GM12878 (cell line): ENCODE measurements around the gene FBXL7. TPM values are rescaled to one million over a fixed set of nuclear protein-coding genes. Genes with fewer than 3 reads are reported as not detected.

Experiments
- ATAC-seq: fragments of 200-7000 bp; cut with Tn5 transposase; 3 replicates; pipeline ENCODE4 v1.9.1; 2020; ENCODE audit warnings: mild to moderate bottlenecking, moderate library complexity
- BruUV-seq: library from RNA; stranded (reverse); fragments of 400-500 nt; replicated peaks from 2 replicates; lab custom pipeline; 2021; lab: Mats Ljungman, UMichigan
- CTCF ChIA-PET: fragments of 300-600 bp; sonication (Branson Sonifier 250); formaldehyde crosslinking; extraction: SDS; loops from one replicate; lab custom pipeline; 2021; ENCODE audit warnings: inconsistent platforms; lab: Yijun Ruan, JAX
- POLR2A ChIA-PET: fragments of 350-600 bp; formaldehyde crosslinking; extraction: SDS; loops from one replicate; lab custom pipeline; 2021; ENCODE audit warnings: inconsistent platforms; lab: Charles Lee
- RAD21 ChIA-PET: fragments of 300-600 bp; sonication (Branson Sonifier 250); formaldehyde crosslinking; loops from one replicate; lab custom pipeline; 2023; ENCODE audit warnings: antibody characterized with exemption; ENCODE audit not compliant: unreplicated experiment; lab: Charles Lee
- SMC1A ChIA-PET: fragments of 300-600 bp; sonication (Branson Sonifier 250); formaldehyde crosslinking; loops from one replicate; lab custom pipeline; 2023; ENCODE audit not compliant: unreplicated experiment, uncharacterized antibody; lab: Charles Lee
- DNase-seq: peaks from one replicate; pipeline ENCODE4 v3.0.0-alpha.2; 2011; ENCODE audit warnings: low read depth, low spot score
- FAIRE-seq: peaks from 3 replicates; lab custom pipeline; 2011; peaks lifted over from hg19 to GRCh38; lab: Jason Lieb, UNC
- H2AFZ ChIP-seq: 2 replicates; pipeline ENCODE4 v1.6.0; 2011; ENCODE audit warnings: low read depth, low read length, control low read depth; ENCODE audit not compliant: control insufficient read depth
- H3K27ac ChIP-seq: 2 replicates; pipeline ENCODE4 v1.5.1; 2011; ENCODE audit warnings: control low read depth; ENCODE audit not compliant: control insufficient read depth, insufficient read depth
- H3K27me3 ChIP-seq, 2 experiments: replicated peaks in 1 of 2; 2 replicates each; pipeline versions ENCODE4 v1.6.0 to v1.6.1; 2011; ENCODE audit warnings: low read length in 1 of 2; ENCODE audit not compliant: control insufficient read depth in 2 of 2, insufficient read depth in 2 of 2
- H3K36me3 ChIP-seq, 2 experiments: 2 replicates each; pipeline ENCODE4 v1.5.1; 2011; ENCODE audit warnings: low read length in 1 of 2; ENCODE audit not compliant: control insufficient read depth in 2 of 2, insufficient read depth in 2 of 2
- H3K4me1 ChIP-seq: 2 replicates; pipeline ENCODE4 v1.6.1; 2011; ENCODE audit warnings: mild to moderate bottlenecking, low read length, moderate library complexity, mixed read lengths; ENCODE audit not compliant: control insufficient read depth, insufficient read depth
- H3K4me2 ChIP-seq: 2 replicates; pipeline ENCODE4 v1.6.0; 2011; ENCODE audit warnings: control low read depth; ENCODE audit not compliant: control insufficient read depth, insufficient read depth
- H3K4me3 ChIP-seq: fragments of 200-600 bp; sonication (generic); 2 replicates; pipeline ENCODE4 v1.5.1; 2016
- H3K79me2 ChIP-seq: 2 replicates; pipeline ENCODE4 v1.6.0; 2011; ENCODE audit warnings: low read length; ENCODE audit not compliant: control insufficient read depth, insufficient read depth
- H3K9ac ChIP-seq: 2 replicates; pipeline ENCODE4 v1.8.0; 2011; ENCODE audit warnings: low read length, control low read depth, mixed read lengths; ENCODE audit not compliant: control insufficient read depth, insufficient read depth
- H3K9me3 ChIP-seq: replicated peaks from 3 replicates; pipeline ENCODE4 v1.5.1; 2011; ENCODE audit warnings: mild to moderate bottlenecking, low read length; ENCODE audit not compliant: control insufficient read depth, insufficient read depth
- H4K20me1 ChIP-seq: 2 replicates; pipeline ENCODE4 v1.6.0; 2011; ENCODE audit not compliant: control insufficient read depth, insufficient read depth
- BHLHE40 ChIP-seq, 2 experiments: fragments of 450-650 bp in 1 of 2; IDR thresholded peaks; 2 replicates each; pipeline ENCODE4 v1.6.1; 2011 to 2017; ENCODE audit warnings: low read depth in 2 of 2, borderline replicate concordance in 1 of 2, improper control_type of control experiment in 1 of 2, low read length in 1 of 2, mild to moderate bottlenecking in 1 of 2
- FOS ChIP-seq: IDR thresholded peaks from 3 replicates; pipeline ENCODE4 v1.6.1; 2011; ENCODE audit warnings: borderline replicate concordance; ENCODE audit not compliant: insufficient read length; ENCODE audit errors: extremely low read depth
- JUNB ChIP-seq: IDR thresholded peaks from 2 replicates; pipeline ENCODE4 v1.6.1; 2016; ENCODE audit warnings: antibody characterized with exemption, mild to moderate bottlenecking
- MTA2 ChIP-seq: fragments of 450-650 bp; IDR thresholded peaks from 2 replicates; pipeline ENCODE4 v1.6.1; 2016; ENCODE audit warnings: low read depth, mild to moderate bottlenecking, moderate library complexity
- NBN ChIP-seq: fragments of 450-650 bp; IDR thresholded peaks from 2 replicates; pipeline ENCODE4 v1.6.1; 2016
- NFYA ChIP-seq: IDR thresholded peaks from 2 replicates; pipeline ENCODE4 v1.6.1; 2011; ENCODE audit warnings: low read depth, mild to moderate bottlenecking, low read length, improper control_type of control experiment, borderline replicate concordance
- SIN3A ChIP-seq: IDR thresholded peaks from 2 replicates; pipeline ENCODE4 v1.6.1; 2012; ENCODE audit warnings: low read depth, low read length, improper control_type of control experiment
- STAT3 ChIP-seq: IDR thresholded peaks from 2 replicates; pipeline ENCODE4 v1.6.1; 2011; ENCODE audit warnings: low read depth, low read length, improper control_type of control experiment
- TAF1 ChIP-seq: IDR thresholded peaks from 2 replicates; pipeline ENCODE4 v1.6.1; 2011; ENCODE audit warnings: mild to moderate bottlenecking, low read depth, low read length, borderline replicate concordance
- TARDBP ChIP-seq: IDR thresholded peaks from 2 replicates; pipeline ENCODE4 v1.6.1; 2016; ENCODE audit warnings: borderline replicate concordance
- WGBS: methylation state at CpG from one replicate; pipeline ENCODE4 v1.1.6; 2016; ENCODE audit warnings: low lambda C conversion rate; ENCODE audit not compliant: insufficient replicate concordance, insufficient coverage; ENCODE audit errors: missing lambda C conversion rate; 5-methylcytosine and 5-hydroxymethylcytosine counted together
- in situ Hi-C: fragments of 300-500 bp; cut with MboI; formaldehyde crosslinking; loops from 9 replicates; pipeline ENCODE4 v1.14.3; 2018; ENCODE audit warnings: mixed read lengths
- intact Hi-C: fragments of 100-400 bp; cut with micrococcal nuclease; formaldehyde crosslinking; loops from one replicate; pipeline ENCODE4 v1.14.2; 2022; ENCODE audit not compliant: unreplicated experiment
- polyA plus RNA-seq, 11 experiments: library from polyadenylated mRNA; depleted of rRNA in 4 of 11; unstranded in 6 of 11; stranded (reverse) in 5 of 11; fragments of >200 nt; fragmentation: Nextera tagmentation in 4 of 11; fragmentation: Illumina TruSeq in 1 of 11; extraction: Ambion mirVana in 4 of 11; extraction: Trizol in 1 of 11; gene quantifications; 1 replicate in 1 of 11; 2 replicates in 10 of 11; pipeline versions ENCODE4 v1.2.1 to v1.2.3, GENCODE V29; 2011 to 2016; ENCODE audit warnings: inconsistent platforms in 2 of 11, missing spikeins in 2 of 11, low read depth in 1 of 11
- total RNA-seq, 4 experiments: library from RNA; depleted of rRNA in 3 of 4; stranded (reverse); fragments of >200 nt in 3 of 4; fragmentation: Illumina TruSeq in 1 of 4; extraction: Trizol in 1 of 4; gene quantifications; 2 replicates each; pipeline versions ENCODE4 v1.2.1 to v1.2.3, GENCODE V29; 2013 to 2021
- TF ChIP-seq, protein P1 (sequence below): IDR thresholded peaks from 2 replicates; pipeline ENCODE4 v1.6.1; 2012; ENCODE audit warnings: low read depth, low read length, improper control_type of control experiment

The FBXL7 gene
- total and polyA plus RNA-seq, 10 of the 15 experiments (the other 5 are each of a cell fraction or from before 2014, with no cell fraction given) = 0.03 to 0.44 (median 0.16) TPM

DNA sequence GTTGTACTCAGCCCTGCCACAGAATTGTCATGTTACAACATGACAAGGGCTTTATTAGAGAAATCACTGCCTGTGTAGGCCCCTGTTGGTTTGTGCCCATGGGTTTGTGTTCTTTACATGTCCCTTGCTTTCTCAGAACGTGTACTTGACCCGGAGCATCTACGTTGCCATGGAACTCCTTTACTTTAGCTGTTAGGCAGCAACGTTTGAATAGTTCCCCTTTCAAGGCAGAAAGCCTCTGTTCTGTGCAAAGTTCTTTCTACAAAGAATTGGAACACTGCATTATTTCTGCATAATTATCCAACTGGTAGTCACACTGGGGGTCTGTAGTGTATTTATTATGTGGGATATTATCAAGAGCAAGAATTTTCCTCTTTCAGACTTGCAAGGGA is 51.1 kb downstream of the FBXL7 start:
- H3K79me2 ChIP-seq = no peaks in the 10 kb centered on the region
- WGBS = 5% methylated on average over 4 of the region's 4 CpGs
- no peak overlapping the region for H3K4me2 ChIP-seq
- in situ Hi-C loops (no loop called here), intact Hi-C loops (no loop called here)
- no peak for ATAC-seq
- no peaks in the 10 kb centered on the region for H4K20me1 ChIP-seq
- no peak overlapping the region for H3K4me3 ChIP-seq
- ChIA-PET SMC1A (no interaction called here), CTCF (no interaction called here), POLR2A (no interaction called here), RAD21 (no interaction called here)
- H3K4me1 ChIP-seq = no peaks in the 10 kb centered on the region
- no peaks in the 10 kb centered on the region for H3K27me3 ChIP-seq
- no peak for TF ChIP-seq JUNB
- no peak for TF ChIP-seq TAF1
- TF ChIP-seq, protein P1, sequence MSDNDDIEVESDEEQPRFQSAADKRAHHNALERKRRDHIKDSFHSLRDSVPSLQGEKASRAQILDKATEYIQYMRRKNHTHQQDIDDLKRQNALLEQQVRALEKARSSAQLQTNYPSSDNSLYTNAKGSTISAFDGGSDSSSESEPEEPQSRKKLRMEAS = no peak
- no peak for TF ChIP-seq BHLHE40 (IDR thresholded peaks at IDR 0.05; ENCODE audit: borderline replicate concordance in 1 of 2, low read depth in 2 of 2, low read length in 1 of 2)
- no peak for TF ChIP-seq SIN3A
- TF ChIP-seq MTA2 = no peak
- no peak for TF ChIP-seq NBN
- no peak for TF ChIP-seq NFYA
- H3K27ac ChIP-seq = no peak overlapping the region
- no peak for FAIRE-seq
- no peaks in the 10 kb centered on the region for H3K9me3 ChIP-seq
- BruUV-seq = no TSS peak
- no peak overlapping the region for H2AFZ ChIP-seq
- no peak for DNase-seq
- H3K36me3 ChIP-seq = no peaks in the 10 kb centered on the region
- H3K9ac ChIP-seq = no peak overlapping the region

GRCh38 chr5:15554542-15554941 is 54.6 kb downstream of the FBXL7 start:
- no peaks in the 10 kb centered on the region for H3K36me3 ChIP-seq
- ATAC-seq (no peak), DNase-seq (no peak), FAIRE-seq (no peak)
- intact Hi-C loops (no loop called here), in situ Hi-C loops (no loop called here)
- no peak overlapping the region for H3K4me2 ChIP-seq
- SMC1A ChIA-PET = no interaction called here
- BruUV-seq = no TSS peak
- no peaks in the 10 kb centered on the region for H3K79me2 ChIP-seq
- WGBS = 0% methylated on average over 1 of the region's 1 CpG
- H4K20me1 ChIP-seq = no peaks in the 10 kb centered on the region
- TF ChIP-seq TARDBP = no peak
- no peak for TF ChIP-seq SIN3A
- TF ChIP-seq FOS = no peak
- TF ChIP-seq STAT3 = no peak
- POLR2A ChIA-PET = no interaction called here
- CTCF ChIA-PET = no interaction called here
- H3K9ac ChIP-seq = no peak overlapping the region
- H3K4me1 ChIP-seq = no peaks in the 10 kb centered on the region
- no peak overlapping the region for H3K27ac ChIP-seq
- H2AFZ ChIP-seq = no peak overlapping the region
- no peak overlapping the region for H3K4me3 ChIP-seq
- H3K9me3 ChIP-seq = no peaks in the 10 kb centered on the region
- RAD21 ChIA-PET = no interaction called here
- no peaks in the 10 kb centered on the region for H3K27me3 ChIP-seq
